Left renal pelvis (tissue), 4 donors: Measurements from ENCODE around the gene CORO6. TPM values are rescaled to one million over a fixed set of nuclear protein-coding genes. Genes with fewer than 3 reads are reported as not detected.
A peak's percentile ranks its signal among the peaks of the same experiment; 100 is the strongest.

Experiments
- DNase-seq, 4 donors: peaks; one replicate each; pipeline ENCODE4 v3.0.0-alpha.2; 2013; ENCODE audit warnings: low read depth in 4 of 4, low spot score in 3 of 4
- polyA plus RNA-seq, 4 donors: library from polyadenylated mRNA; unstranded; fragments of 120-200 nt; gene quantifications; one replicate each; pipeline ENCODE4 v1.2.1, GENCODE V29; 2013; ENCODE audit not compliant: insufficient read length in 4 of 4

The CORO6 gene
- polyA plus RNA-seq, 4 donors: 2.6 to 4.9 (median 3.3) TPM

DNA sequence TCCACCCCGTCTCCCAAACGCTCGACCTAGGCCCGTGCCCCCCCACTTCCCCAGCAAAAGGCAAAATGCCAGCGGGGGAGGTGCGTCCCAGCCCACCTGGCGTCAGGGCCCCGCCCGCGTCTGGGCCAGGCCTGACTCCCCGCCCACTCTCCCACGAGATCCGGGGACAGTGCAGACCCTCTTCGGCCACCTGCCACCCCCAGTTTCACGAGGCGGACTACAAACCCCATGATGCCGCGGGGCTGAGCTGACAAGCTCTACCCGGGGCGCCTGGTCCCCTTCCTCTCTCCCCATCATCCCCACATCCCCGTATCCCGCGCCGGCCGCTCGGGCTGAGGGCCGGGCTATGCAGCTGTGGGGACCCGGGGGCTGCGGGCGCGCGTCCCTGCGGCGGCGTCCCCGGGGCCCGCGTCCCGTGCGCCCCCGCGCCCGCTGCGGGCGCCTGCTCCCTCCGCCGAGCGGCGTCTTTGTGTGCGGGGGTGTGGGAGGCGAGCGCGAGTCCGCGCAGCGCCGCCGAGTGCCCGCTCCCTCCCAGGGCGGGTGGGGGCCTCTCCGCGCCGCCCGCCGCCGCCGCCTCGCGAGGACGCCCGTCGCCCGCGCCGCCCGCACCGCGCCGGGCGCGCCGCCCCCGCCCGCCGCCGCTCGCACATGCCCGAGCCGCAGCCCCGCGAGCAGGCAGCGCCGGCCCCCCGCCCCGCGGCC, 29.7 kb downstream of the CORO6 start, which contains the start of gene ANKRD13B:
Gene ANKRD13B (plus strand): TSS at position 283 of the 702 bp plus-strand sequence. CDS start 490 bp downstream, outside the sequence.
- no peak for DNase-seq

DNA sequence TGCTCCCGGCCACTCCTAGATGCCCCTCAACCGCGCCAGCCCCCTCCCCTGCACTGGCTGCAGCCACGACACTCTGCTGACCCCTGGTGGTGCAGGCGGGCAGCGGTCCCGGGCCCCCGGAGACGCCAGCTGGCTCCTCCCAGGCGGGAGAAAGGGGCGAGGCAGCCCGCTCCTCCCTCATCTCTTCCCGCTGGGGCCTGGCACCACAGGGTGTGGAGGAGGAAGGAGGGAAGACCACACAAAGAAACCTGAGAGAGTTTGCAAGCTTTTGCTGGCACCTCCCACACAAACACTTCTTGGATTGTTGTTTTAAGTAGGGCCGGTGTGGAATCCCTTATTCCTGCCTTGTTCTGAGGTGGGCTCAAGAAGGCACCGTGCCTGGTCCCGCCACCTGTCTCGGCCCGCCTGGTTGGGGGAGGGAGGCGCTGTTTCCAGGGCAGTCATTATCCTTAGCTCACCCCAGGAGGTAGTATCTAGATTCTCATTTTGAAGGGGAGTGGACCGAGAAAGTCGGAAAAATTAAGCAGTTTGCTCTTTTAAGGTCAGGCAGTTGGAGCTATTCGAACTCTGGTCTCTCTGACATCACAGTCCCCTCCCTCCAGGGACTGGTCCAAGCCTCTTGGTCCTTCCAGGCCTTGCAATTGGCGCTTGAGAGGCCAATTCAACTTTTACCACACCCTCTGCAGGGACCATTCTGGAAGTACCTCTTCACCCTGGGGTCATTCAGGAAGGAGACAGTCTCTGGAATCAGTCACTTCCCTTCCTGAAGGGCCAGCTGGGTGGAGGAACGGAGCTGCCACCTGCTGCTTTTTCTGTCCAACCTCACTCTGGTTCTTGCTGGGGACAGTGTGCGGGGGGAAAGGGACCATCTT, 30.7 kb downstream of the CORO6 start:
- peak; percentile 77 to 88 (median 84) for DNase-seq

GRCh38 chr17:29591146-29591736, 31.5 kb downstream of the CORO6 start:
- DNase-seq: no peak

DNA sequence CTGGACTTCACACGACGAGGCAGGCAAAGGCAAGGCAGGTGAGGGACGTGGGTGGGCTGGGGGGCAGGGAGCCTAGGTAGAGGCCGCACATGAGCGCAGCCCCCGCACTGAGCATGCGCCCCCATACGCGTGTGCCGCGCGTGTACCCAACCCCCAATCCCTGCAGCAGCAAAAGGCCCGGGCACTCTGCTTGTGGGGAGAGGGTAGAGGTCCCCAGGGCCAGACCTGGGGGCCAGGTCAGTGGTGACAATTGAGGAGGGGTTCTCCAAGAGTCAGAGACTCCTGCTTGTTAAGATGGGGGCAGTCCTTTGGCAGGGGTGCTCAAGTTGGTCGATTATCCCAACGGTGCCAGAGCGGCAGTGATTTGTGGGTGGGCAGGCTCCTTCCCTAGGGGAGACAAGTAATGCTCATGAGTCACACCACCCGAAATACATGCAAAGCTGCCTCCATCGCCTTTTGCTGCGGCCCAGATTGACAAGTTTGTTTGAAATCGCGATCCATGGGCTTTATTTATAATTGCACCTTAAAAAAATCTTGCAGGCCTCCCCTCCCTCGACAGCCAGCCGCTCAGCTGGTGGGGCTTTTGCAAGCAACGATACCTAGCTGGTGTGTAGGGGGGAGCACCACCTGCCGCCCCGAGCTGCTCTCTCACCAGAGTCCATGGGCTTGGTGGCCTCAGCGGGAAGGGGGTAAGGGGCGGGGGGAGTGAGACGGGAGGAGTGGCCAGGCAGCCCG, 32.1 kb downstream of the CORO6 start:
- no peak for DNase-seq

GRCh38 chr17:29589524-29590410, 32.9 kb downstream of the CORO6 start, which contains the start of gene GIT1:
TSS of gene GIT1 (minus strand) at chr17:29589648. CDS start at chr17:29589378, 270 bp downstream.
- peak in 3 of 4 donors; percentile 75 to 79 (median 77) for DNase-seq

DNA sequence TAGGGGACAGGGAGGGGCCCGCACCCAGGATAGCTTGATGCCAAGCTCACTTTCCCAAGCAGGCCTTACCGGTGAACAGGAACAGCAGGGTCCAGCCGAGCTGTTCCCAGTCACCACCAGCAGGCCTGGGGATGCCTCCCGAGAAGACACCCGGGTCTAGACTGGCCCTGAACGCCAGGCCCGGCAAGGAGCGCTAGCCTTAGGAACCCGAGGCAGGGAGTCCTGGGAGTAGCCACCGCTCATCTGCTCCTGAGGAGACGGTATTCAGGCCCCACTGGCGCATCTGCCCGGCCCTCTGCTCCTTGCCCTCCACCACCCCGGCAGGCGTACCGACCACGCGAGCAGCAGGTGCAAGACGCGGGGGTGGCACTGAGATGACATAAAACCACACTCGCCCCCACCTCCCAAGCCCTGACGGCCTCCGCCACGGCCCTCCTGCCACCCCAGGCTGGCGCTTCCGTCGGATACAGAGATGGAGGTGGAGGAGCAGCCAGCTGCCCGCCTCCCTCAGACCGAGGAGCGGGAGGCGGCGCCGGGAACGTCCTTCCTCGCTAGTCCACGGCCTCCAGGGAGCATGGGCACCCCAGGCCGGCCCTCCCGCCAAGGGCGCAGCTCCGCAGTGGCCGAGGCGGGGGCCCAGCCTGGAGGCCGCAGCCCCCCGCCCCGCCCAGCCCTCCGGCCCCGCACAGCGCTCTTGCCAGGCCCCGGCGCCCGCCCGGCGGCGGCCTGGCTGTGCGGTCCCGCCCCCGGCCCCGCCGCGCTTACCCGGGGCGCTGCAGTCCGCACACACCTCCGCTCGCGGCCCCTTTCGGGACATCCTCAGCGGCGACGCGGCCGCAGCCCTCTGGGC, 33.9 kb downstream of the CORO6 start:
- no peak for DNase-seq

DNA sequence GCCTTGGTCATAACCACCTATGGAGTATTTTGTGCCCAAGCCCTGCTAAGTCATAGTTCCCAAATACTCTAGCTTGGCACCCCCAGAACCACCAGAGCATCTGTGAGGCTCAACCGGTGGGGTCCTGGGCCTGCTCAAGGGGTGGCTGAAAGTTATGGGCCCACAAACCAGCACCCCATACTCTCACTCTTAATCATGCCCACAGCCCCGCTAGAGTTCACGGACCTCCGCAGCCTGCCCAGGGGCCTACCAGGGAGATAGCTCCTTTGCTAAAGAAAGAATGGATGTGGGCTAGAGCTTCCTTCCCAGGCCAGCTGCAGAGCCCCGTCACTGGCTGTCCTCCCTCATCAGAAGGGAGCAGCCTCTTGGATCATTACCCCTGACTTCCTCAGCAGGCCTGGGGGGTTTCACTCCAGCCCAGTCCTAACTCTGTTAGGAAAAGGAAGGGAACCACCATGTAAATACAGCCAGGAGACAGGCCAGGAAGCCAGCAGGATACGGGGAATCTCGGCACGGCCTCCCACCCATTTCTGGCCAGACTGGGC, 34.6 kb downstream of the CORO6 start:
- DNase-seq: no peak

- no peak for DNase-seq
Measured at GRCh38 chr17:29587591-29587990, 35.1 kb downstream of the CORO6 start.

GRCh38 chr17:29586676-29587469, 35.8 kb downstream of the CORO6 start:
- DNase-seq: no peak

GRCh38 chr17:29585080-29585751, 37.5 kb downstream of the CORO6 start:
- no peak for DNase-seq

DNA sequence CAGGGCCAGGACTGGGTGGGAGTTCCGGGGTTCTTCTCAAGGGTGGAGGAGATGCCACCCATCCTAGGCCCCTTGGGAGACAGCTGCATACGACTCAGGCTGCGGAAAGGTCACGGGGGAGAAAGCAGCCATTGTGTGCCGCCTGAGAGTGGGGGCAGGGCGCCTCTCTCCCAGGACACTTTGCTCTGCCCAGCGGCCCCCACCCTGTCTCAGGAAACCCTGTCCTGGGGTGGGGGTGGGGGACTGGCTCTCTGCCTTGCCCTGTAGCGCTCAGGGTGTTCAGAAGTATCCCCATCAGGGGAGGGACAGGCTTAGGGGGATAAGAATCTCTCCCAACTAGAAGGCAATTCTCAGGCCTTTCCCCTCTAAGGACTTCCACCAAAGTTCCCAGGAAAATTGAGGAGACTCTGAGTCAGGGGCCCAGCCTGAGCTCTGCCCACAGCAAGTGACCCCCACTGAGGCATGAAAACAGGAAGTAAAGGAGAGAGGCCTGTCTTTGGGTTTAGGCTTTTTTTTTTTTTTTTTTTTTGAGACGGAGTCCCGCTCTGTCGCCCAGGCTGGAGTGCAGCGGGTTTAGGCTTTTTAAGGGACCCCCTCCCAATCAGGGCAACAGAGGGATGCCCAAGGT, 38.1 kb downstream of the CORO6 start:
- no peak for DNase-seq

GRCh38 chr17:29583324-29584248, 39.1 kb downstream of the CORO6 start:
- no peak for DNase-seq

GRCh38 chr17:29582772-29583171, 39.9 kb downstream of the CORO6 start:
- no peak for DNase-seq

DNA sequence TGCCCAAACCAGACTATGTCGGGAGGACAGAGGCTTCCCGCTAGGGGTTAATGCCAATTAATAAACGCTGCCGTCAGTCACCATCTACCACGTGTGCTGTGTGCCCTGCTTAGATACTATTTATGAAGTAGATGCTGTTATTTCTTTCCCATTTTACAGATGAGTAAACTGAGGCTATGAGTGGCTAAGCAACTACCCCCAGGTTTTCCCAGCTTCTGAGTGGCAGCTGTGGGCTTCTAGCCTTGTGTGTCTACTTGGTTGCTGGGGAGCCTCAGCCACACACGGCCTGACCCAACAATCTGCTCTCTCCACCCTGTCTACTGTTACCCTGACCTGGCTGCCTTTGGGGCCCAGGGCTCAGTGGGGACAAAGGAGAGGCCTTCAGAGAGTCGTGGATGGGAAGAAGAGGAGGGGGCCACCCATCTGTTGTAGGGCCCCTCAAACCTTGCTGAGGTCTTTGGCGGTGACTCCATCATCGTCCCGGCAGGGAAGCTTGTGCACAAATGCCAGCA, 40.4 kb downstream of the CORO6 start:
- no peak for DNase-seq

GRCh38 chr17:29581583-29582253, 41.0 kb downstream of the CORO6 start:
- DNase-seq: no peak
